ENCODE results near the gene CNPY4. TPM values are rescaled to one million over a fixed set of nuclear protein-coding genes. Genes with fewer than 3 reads are reported as not detected.

Gene CNPY4
- total and polyA plus RNA-seq, 10 of the 15 experiments (the other 5 are each of a cell fraction or from before 2014, with no cell fraction given) = 2.5 to 9.2 (median 6.8) TPM

GRCh38 chr7:100126239-100126930, 7.0 kb downstream of the CNPY4 start (continued):
- TF ChIP-seq ZNF687 (IDR thresholded peaks at IDR 0.05) (peak; percentile 59; the same call in 1 of the 2 replicates), ZNF207 (IDR thresholded peaks at IDR 0.05; ENCODE audit: borderline replicate concordance) (no peak), SP1 (IDR thresholded peaks at IDR 0.05; ENCODE audit: low read depth, low read length) (no peak), BMI1 (IDR thresholded peaks at IDR 0.05; ENCODE audit: borderline replicate concordance) (no peak), CHD4 (IDR thresholded peaks at IDR 0.05) (no peak), ZBTB33 (IDR thresholded peaks at IDR 0.05) (no peak), ATF3 (IDR thresholded peaks at IDR 0.05; ENCODE audit: borderline replicate concordance, extremely low read depth, low read depth, low read length) (no peak), ZBTB40 (IDR thresholded peaks at IDR 0.05; ENCODE audit: borderline replicate concordance) (no peak), MTA3 (IDR thresholded peaks at IDR 0.05; ENCODE audit: borderline replicate concordance, low read length) (no peak; the same call in 1 of the 2 replicates), STAT1 (conservative IDR thresholded peaks at IDR 0.05) (no peak), BACH1 (IDR thresholded peaks at IDR 0.05; ENCODE audit: borderline replicate concordance) (peak; percentile 45; the same call in 1 of the 2 replicates), ZNF217 (IDR thresholded peaks at IDR 0.05) (no peak), RB1 (IDR thresholded peaks at IDR 0.05; ENCODE audit: borderline replicate concordance) (peak; percentile 53; the same call in 1 of the 2 replicates), HDAC6 (IDR thresholded peaks at IDR 0.05; ENCODE audit: unreplicated experiment) (no peak), SMARCA5 (IDR thresholded peaks at IDR 0.05) (peak; percentile 77), IRF4 (IDR thresholded peaks at IDR 0.05; ENCODE audit: low read depth, low read length) (0 out of 2 replicates have a peak, but pooled peaks have one; percentile 11), PAX8 (IDR thresholded peaks at IDR 0.05) (peak; percentile 86; the same call in 1 of the 2 replicates), EZH2 (IDR thresholded peaks at IDR 0.05; ENCODE audit: borderline replicate concordance, control insufficient read depth, low read depth, low read length) (no peak), SREBF2 (IDR thresholded peaks at IDR 0.05; ENCODE audit: low read length) (no peak)

Measured in GM12878 (cell line).